Right kidney (tissue), 1 donor: ENCODE data around the gene SLC38A7.
"Not testable (repeated sequence)": the region's sequence is repeated elsewhere in the genome, so short reads cannot be mapped to it uniquely, and the experiment has no call there.

Experiments used
- DNase-seq: peaks from one replicate; pipeline ENCODE4 v3.0.0-alpha.2; 2016

Gene SLC38A7

GRCh38 chr16:58679763-58680162, 4.8 kb downstream of the SLC38A7 start:
- DNase-seq = no peak

- no peak for DNase-seq
Measured at GRCh38 chr16:58678716-58679115, 5.9 kb downstream of the SLC38A7 start.

GRCh38 chr16:58678269-58678668, 6.3 kb downstream of the SLC38A7 start:
- no peak for DNase-seq

GRCh38 chr16:58670946-58671583, 13.5 kb downstream of the SLC38A7 start:
- DNase-seq = no peak

- DNase-seq = no peak
Measured at GRCh38 chr16:58670177-58670576, 14.4 kb downstream of the SLC38A7 start.

GRCh38 chr16:58665200-58665599, 19.4 kb downstream of the SLC38A7 start:
- no peak for DNase-seq

GRCh38 chr16:58661199-58661830, 23.3 kb downstream of the SLC38A7 start:
- no peak for DNase-seq

GRCh38 chr16:58659911-58660310, 24.7 kb downstream of the SLC38A7 start:
- DNase-seq = not testable (repeated sequence)

- no peak for DNase-seq
Measured at GRCh38 chr16:58658796-58659211, 25.8 kb downstream of the SLC38A7 start.

GRCh38 chr16:58656899-58657298, 27.7 kb downstream of the SLC38A7 start:
- DNase-seq = no peak

GRCh38 chr16:58655215-58655596, 29.4 kb downstream of the SLC38A7 start:
- no peak for DNase-seq

- DNase-seq = no peak
Measured at GRCh38 chr16:58654560-58655214, 29.9 kb downstream of the SLC38A7 start.

- no peak for DNase-seq
Measured at GRCh38 chr16:58652741-58653140, 31.8 kb downstream of the SLC38A7 start.

- DNase-seq = no peak
Measured at GRCh38 chr16:58651965-58652348, 32.6 kb downstream of the SLC38A7 start.

- DNase-seq = no peak
Measured at GRCh38 chr16:58649707-58650106, 34.9 kb downstream of the SLC38A7 start.

- DNase-seq = no peak
Measured at GRCh38 chr16:58647107-58647506, 37.5 kb downstream of the SLC38A7 start.

GRCh38 chr16:58644765-58645487, 39.6 kb downstream of the SLC38A7 start:
- DNase-seq = no peak

- DNase-seq = no peak
Measured at GRCh38 chr16:58644108-58644507, 40.5 kb downstream of the SLC38A7 start.

GRCh38 chr16:58640949-58641348, 43.6 kb downstream of the SLC38A7 start:
- no peak for DNase-seq

GRCh38 chr16:58639836-58640235, 44.7 kb downstream of the SLC38A7 start:
- no peak for DNase-seq

GRCh38 chr16:58639230-58639629, 45.3 kb downstream of the SLC38A7 start:
- DNase-seq = no peak

- DNase-seq = no peak
Measured at GRCh38 chr16:58638148-58639036, 46.2 kb downstream of the SLC38A7 start.
